SK-N-DZ (cell line): Measurements from ENCODE around the gene MT1F.

Experiments
- DNase-seq: peaks from one replicate; pipeline ENCODE4 v3.0.0-alpha.2; 2015; ENCODE audit warnings: low spot score

The MT1F gene

GRCh38 chr16:56625943-56626654 lies 31.7 kb upstream of the MT1F start:
- DNase-seq = no peak

GRCh38 chr16:56626685-56627084 lies 31.1 kb upstream of the MT1F start:
- DNase-seq = no peak

GRCh38 chr16:56628486-56629350 lies 29.0 kb upstream of the MT1F start:
- DNase-seq = no peak

GRCh38 chr16:56629531-56629930 lies 28.2 kb upstream of the MT1F start:
- no peak for DNase-seq

GRCh38 chr16:56630134-56630533 lies 27.6 kb upstream of the MT1F start:
- no peak for DNase-seq

GRCh38 chr16:56631197-56631596 lies 26.6 kb upstream of the MT1F start:
- no peak for DNase-seq

GRCh38 chr16:56631832-56632155 lies 26.0 kb upstream of the MT1F start:
- DNase-seq = no peak

GRCh38 chr16:56632156-56632847 lies 25.5 kb upstream of the MT1F start, which contains the start of gene MT1M:
Gene MT1M (plus strand): TSS chr16:56632659. CDS start chr16:56632732, 73 bp downstream.
- no peak for DNase-seq

- no peak for DNase-seq
Observed at GRCh38 chr16:56632848-56633365, 24.9 kb upstream of the MT1F start.

GRCh38 chr16:56633535-56633934 lies 24.2 kb upstream of the MT1F start:
- DNase-seq = no peak

GRCh38 chr16:56634715-56635440 lies 22.9 kb upstream of the MT1F start:
- DNase-seq = no peak

- no peak for DNase-seq
Observed at GRCh38 chr16:56635441-56635967, 22.3 kb upstream of the MT1F start.

GRCh38 chr16:56636616-56637413 lies 20.9 kb upstream of the MT1F start:
- no peak for DNase-seq

GRCh38 chr16:56637814-56638750 lies 19.7 kb upstream of the MT1F start, which contains the start of gene MT1A:
Gene MT1A (plus strand): TSS chr16:56638666. CDS start chr16:56638739, 73 bp downstream.
- DNase-seq = no peak

GRCh38 chr16:56639045-56639444 lies 18.7 kb upstream of the MT1F start:
- DNase-seq = no peak

- no peak for DNase-seq
Observed at GRCh38 chr16:56640076-56640475, 17.7 kb upstream of the MT1F start.

- no peak for DNase-seq
Observed at GRCh38 chr16:56641166-56641565, 16.6 kb upstream of the MT1F start.

GRCh38 chr16:56643080-56643778 lies 14.5 kb upstream of the MT1F start:
- DNase-seq = peak; percentile 30
